Uterus (tissue), 2 donors: ENCODE data around the gene TTC7B.

ENCODE experiments used
- CTCF ChIP-seq, 4 experiments: fragments of 200-600 bp in 2 of 4; fragments of 450-650 bp in 2 of 4; sonication (generic) in 2 of 4; IDR thresholded peaks; one replicate each; pipeline ENCODE4 v1.5.1; 2016 to 2019; ENCODE audit warnings: antibody characterized with exemption in 4 of 4, mild to moderate bottlenecking in 2 of 4, moderate library complexity in 1 of 4
- POLR2A ChIP-seq, 2 donors: fragments of 450-650 bp; IDR thresholded peaks; one replicate each; pipeline ENCODE4 v1.6.1; 2016; ENCODE audit warnings: antibody characterized with exemption in 2 of 2, mild to moderate bottlenecking in 1 of 2, moderate library complexity in 1 of 2

- TF ChIP-seq CTCF (IDR thresholded peaks at IDR 0.05) (no peak), POLR2A (IDR thresholded peaks at IDR 0.05) (no peak)
Measured at GRCh38 chr14:90700933-90701776, 115.1 kb downstream of the TTC7B start.
